ENCODE measurements around the gene ACTL10. TPM values are rescaled to one million over a fixed set of nuclear protein-coding genes. Genes with fewer than 3 reads are reported as not detected.

ACTL10 gene
- polyA plus RNA-seq, 2 of the 4 experiments (the other 2 are of a cell fraction), result not detected

DNA sequence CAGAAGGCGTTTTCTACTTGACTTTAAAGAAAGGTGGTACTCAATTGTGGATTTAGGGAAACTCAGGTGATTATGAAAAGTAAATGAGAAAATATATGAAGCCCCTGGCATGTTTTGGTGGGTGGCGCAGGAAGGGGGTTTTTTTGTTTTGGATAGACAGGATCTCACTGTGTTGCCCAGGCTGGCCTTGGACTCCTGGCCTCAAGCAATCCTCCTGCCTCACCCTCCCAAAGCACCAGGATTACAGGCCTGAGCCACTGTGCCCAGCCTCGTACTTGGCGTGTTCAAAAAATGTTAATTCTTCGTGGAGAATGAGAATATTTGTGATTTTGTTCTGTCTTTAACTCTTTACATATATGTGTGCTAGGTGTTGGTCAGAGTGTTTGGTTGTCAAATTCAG lies 36.8 kb upstream of the ACTL10 start:
- H3K4me2 ChIP-seq, result no peak overlapping the region
- no peak for ATAC-seq
- no peaks in the 10 kb centered on the region for H3K9me3 ChIP-seq
- ChIA-PET CTCF (interaction anchor here (1.8 kb wide), 1 partner anchor 173 kb away, joined by 6 read pairs; no protein-coding TSS in a partner anchor), POLR2A (no interaction called here)
- FAIRE-seq, result no peak
- H3K27ac ChIP-seq, result no peak overlapping the region
- no peak overlapping the region for H3K4me3 ChIP-seq
- no peaks in the 10 kb centered on the region for H3K4me1 ChIP-seq
- no peak for DNase-seq (ENCODE audit: low read depth in 1 of 2, low spot score in 1 of 2)
- 84% methylated on average over 5 of the region's 5 CpGs for WGBS (ENCODE audit: missing lambda C conversion rate)
- TF ChIP-seq CTCF (IDR thresholded peaks at IDR 0.05), result no peak
- TF ChIP-seq HDAC2 (IDR thresholded peaks at IDR 0.05), result no peak
- TF ChIP-seq JUN (IDR thresholded peaks at IDR 0.05), result no peak
- TF ChIP-seq TP53 (CRISPR knock-in tag; IDR thresholded peaks at IDR 0.05), result no peak
- no peak for TF ChIP-seq MAZ (IDR thresholded peaks at IDR 0.05; ENCODE audit: borderline replicate concordance, low read depth, low read length)
- no peak for TF ChIP-seq EP300 (IDR thresholded peaks at IDR 0.05)
- no peak for TF ChIP-seq ZSCAN20 (CRISPR knock-in tag; IDR thresholded peaks at IDR 0.05)
- no peak for TF ChIP-seq FOSB (CRISPR knock-in tag; IDR thresholded peaks at IDR 0.05)
- no peak for TF ChIP-seq EHF (CRISPR knock-in tag; IDR thresholded peaks at IDR 0.05)
- no peak for TF ChIP-seq HEYL (CRISPR knock-in tag; IDR thresholded peaks at IDR 0.05)
- TF ChIP-seq JUNB (IDR thresholded peaks at IDR 0.05), result no peak
- TF ChIP-seq HOXB13 (CRISPR knock-in tag; IDR thresholded peaks at IDR 0.05; ENCODE audit: low read depth), result no peak
- no peak for TF ChIP-seq HOXB5 (CRISPR knock-in tag; IDR thresholded peaks at IDR 0.05)
- no peak for TF ChIP-seq HOXA7 (CRISPR knock-in tag; IDR thresholded peaks at IDR 0.05)
- no peak for TF ChIP-seq PHF8 (IDR thresholded peaks at IDR 0.05; ENCODE audit: borderline replicate concordance, low read depth)
- TF ChIP-seq, protein P1, sequence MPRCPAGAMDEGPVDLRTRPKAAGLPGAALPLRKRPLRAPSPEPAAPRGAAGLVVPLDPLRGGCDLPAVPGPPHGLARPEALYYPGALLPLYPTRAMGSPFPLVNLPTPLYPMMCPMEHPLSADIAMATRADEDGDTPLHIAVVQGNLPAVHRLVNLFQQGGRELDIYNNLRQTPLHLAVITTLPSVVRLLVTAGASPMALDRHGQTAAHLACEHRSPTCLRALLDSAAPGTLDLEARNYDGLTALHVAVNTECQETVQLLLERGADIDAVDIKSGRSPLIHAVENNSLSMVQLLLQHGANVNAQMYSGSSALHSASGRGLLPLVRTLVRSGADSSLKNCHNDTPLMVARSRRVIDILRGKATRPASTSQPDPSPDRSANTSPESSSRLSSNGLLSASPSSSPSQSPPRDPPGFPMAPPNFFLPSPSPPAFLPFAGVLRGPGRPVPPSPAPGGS (IDR thresholded peaks at IDR 0.05), result no peak
- TF ChIP-seq HMGXB4 (CRISPR knock-in tag; IDR thresholded peaks at IDR 0.05; ENCODE audit: borderline replicate concordance), result no peak
- TF ChIP-seq NR3C1 (IDR thresholded peaks at IDR 0.05), result no peak
- no peak for TF ChIP-seq RAD21 (conservative IDR thresholded peaks at IDR 0.05 in 1 of 2, IDR thresholded peaks at IDR 0.05 in 1 of 2)
- TF ChIP-seq ZNF302 (CRISPR knock-in tag; IDR thresholded peaks at IDR 0.05), result no peak

DNA sequence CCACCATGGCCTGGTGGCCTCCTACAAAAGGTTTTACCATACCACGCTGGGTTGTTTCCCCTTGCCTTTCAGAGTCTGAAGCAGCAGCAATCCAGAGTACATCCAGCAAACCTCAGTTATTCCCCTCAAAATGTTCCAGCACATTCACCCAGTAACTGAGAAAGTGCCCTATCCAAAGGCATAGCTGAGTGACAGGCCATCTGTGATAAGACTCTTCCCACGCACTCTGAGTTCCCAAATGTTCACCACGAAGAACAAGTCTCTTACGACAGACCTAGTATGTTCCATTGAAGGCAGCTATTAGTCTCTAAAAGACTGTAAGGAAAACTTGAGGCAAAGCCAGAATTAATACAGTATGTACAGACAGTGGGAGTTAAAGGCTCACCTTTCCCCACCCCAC lies 36.2 kb upstream of the ACTL10 start:
- no peak for TF ChIP-seq TP53 (CRISPR knock-in tag; IDR thresholded peaks at IDR 0.05)
- TF ChIP-seq KDM1A (IDR thresholded peaks at IDR 0.05; ENCODE audit: low read depth), result no peak
- no peak for TF ChIP-seq JUN (IDR thresholded peaks at IDR 0.05)
- TF ChIP-seq ZNF302 (CRISPR knock-in tag; IDR thresholded peaks at IDR 0.05), result no peak
- TF ChIP-seq, protein P2, sequence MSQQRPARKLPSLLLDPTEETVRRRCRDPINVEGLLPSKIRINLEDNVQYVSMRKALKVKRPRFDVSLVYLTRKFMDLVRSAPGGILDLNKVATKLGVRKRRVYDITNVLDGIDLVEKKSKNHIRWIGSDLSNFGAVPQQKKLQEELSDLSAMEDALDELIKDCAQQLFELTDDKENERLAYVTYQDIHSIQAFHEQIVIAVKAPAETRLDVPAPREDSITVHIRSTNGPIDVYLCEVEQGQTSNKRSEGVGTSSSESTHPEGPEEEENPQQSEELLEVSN (IDR thresholded peaks at IDR 0.05; ENCODE audit: borderline replicate concordance, low read depth), result no peak
- TF ChIP-seq HOXB13 (CRISPR knock-in tag; IDR thresholded peaks at IDR 0.05; ENCODE audit: low read depth), result no peak
- no peak for TF ChIP-seq CHD4 (IDR thresholded peaks at IDR 0.05; ENCODE audit: borderline replicate concordance)
- no peak for TF ChIP-seq RFX5 (IDR thresholded peaks at IDR 0.05)
- no peak for TF ChIP-seq HOXB5 (CRISPR knock-in tag; IDR thresholded peaks at IDR 0.05)
- TF ChIP-seq MYC (IDR thresholded peaks at IDR 0.05; ENCODE audit: borderline replicate concordance, low read length), result no peak
- no peak for TF ChIP-seq PHF8 (IDR thresholded peaks at IDR 0.05; ENCODE audit: borderline replicate concordance, low read depth)
- no peak for TF ChIP-seq MAFK (IDR thresholded peaks at IDR 0.05; ENCODE audit: partially characterized antibody)
- TF ChIP-seq HDAC2 (IDR thresholded peaks at IDR 0.05), result no peak
- no peak for TF ChIP-seq POLR2A (IDR thresholded peaks at IDR 0.05; ENCODE audit: low read length)
- TF ChIP-seq MAX (IDR thresholded peaks at IDR 0.05), result no peak
- no peak for TF ChIP-seq NPAS2 (CRISPR knock-in tag; IDR thresholded peaks at IDR 0.05; ENCODE audit: borderline replicate concordance)
- no peak for TF ChIP-seq CEBPB (IDR thresholded peaks at IDR 0.05)
- TF ChIP-seq RARB (CRISPR knock-in tag; IDR thresholded peaks at IDR 0.05), result no peak
- TF ChIP-seq HMGXB4 (CRISPR knock-in tag; IDR thresholded peaks at IDR 0.05; ENCODE audit: borderline replicate concordance), result no peak
- no peak for TF ChIP-seq ZSCAN20 (CRISPR knock-in tag; IDR thresholded peaks at IDR 0.05)
- H3K9me3 ChIP-seq, result no peaks in the 10 kb centered on the region
- DNase-seq (ENCODE audit: low read depth in 1 of 2, low spot score in 1 of 2), result no peak
- no peak for FAIRE-seq
- CTCF ChIA-PET, result interaction anchor here (1.8 kb wide), 1 partner anchor 173 kb away, joined by 6 read pairs; no protein-coding TSS in a partner anchor
- H3K4me2 ChIP-seq, result no peak overlapping the region
- POLR2A ChIA-PET, result no interaction called here
- no peak overlapping the region for H3K4me3 ChIP-seq
- ATAC-seq, result no peak
- H3K4me1 ChIP-seq, result no peaks in the 10 kb centered on the region
- 93% methylated on average over 4 of the region's 4 CpGs for WGBS (ENCODE audit: missing lambda C conversion rate)
- H3K27ac ChIP-seq, result no peak overlapping the region

Data from A549 (cell line).